Urinary bladder (tissue), 4 donors: Measurements from ENCODE around the gene NT5C3B. TPM values are rescaled to one million over a fixed set of nuclear protein-coding genes. Genes with fewer than 3 reads are reported as not detected.
"Not testable (repeated sequence)": the region's sequence is repeated elsewhere in the genome, so short reads cannot be mapped to it uniquely, and the experiment has no call there.

Experiments
- DNase-seq: peaks from one replicate; pipeline ENCODE4 v3.0.0-alpha.2; 2015; ENCODE audit errors: extremely low spot score
- H3K27ac ChIP-seq: one replicate; pipeline ENCODE4 v1.5.1; 2013; ENCODE audit warnings: low read depth, mild to moderate bottlenecking, moderate library complexity
- H3K36me3 ChIP-seq: one replicate; pipeline ENCODE4 v1.6.1; 2013; ENCODE audit warnings: mild to moderate bottlenecking, moderate library complexity; ENCODE audit not compliant: insufficient read depth
- H3K4me1 ChIP-seq: one replicate; pipeline ENCODE4 v1.6.1; 2013; ENCODE audit warnings: mild to moderate bottlenecking, moderate library complexity; ENCODE audit not compliant: insufficient read depth
- H3K4me3 ChIP-seq: one replicate; pipeline ENCODE4 v1.5.1; 2013; ENCODE audit warnings: low read depth, low read length
- WGBS: extraction: QIAGEN DNeasy Blood & Tissue Kit; methylation state at CpG from one replicate; pipeline ENCODE4 v1.1.7; 2013; 5-methylcytosine and 5-hydroxymethylcytosine counted together
- polyA plus RNA-seq: library from polyadenylated mRNA; stranded (reverse); fragments of 200-250 nt; gene quantifications from one replicate; pipeline ENCODE4 v1.2.3, GENCODE V29; 2013
- small RNA-seq: library from RNA; depleted of rRNA; stranded (forward); fragments of <200 nt; gene quantifications from one replicate; pipeline ENCODE3, GENCODE V24; 2014
- total RNA-seq: library from RNA; depleted of rRNA; stranded (reverse); fragments of >200 nt; gene quantifications from one replicate; pipeline ENCODE4 v1.2.3, GENCODE V29; 2014
- donor health status: healthy with polysubstance abuse.
- donor health status: healthy.

NT5C3B gene
- total and polyA plus RNA-seq, 2 donors, result 40.8 to 67.9 TPM

DNA sequence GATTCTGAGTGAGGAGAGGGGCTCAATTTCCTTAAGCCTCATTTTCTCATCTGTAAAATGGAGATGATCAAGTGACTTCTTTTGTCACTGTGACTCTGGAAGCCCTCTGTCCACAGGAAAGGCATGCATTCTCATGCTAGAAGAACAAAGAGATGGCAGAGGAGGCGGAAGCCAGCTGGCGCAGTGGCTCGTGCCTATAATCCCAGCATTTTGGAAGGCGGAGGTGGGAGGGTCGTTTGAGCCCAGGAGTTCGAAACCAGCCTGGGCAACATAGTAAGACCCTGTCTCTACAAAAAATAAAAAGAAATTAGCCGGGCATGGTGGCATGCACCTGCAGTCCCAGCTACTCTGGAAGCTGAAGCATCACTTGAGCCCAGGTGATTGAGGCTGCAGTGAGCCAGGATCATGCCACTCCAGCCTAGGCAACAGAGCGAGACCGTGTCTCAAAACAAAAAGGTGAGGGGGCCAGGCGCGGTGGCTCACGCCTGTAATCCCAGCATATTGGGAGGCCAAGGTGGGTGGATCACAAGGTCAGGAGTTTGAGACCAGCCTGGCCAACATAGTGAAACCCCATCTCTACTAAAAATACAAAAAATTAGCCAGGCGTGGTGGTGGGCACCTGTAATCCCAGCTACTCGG is 59.7 kb downstream of the NT5C3B start:
- not testable (repeated sequence) for H3K4me1 ChIP-seq, H3K27ac ChIP-seq, H3K36me3 ChIP-seq, H3K4me3 ChIP-seq, DNase-seq
- 89% methylated on average over 14 of the region's 14 CpGs for WGBS

DNA sequence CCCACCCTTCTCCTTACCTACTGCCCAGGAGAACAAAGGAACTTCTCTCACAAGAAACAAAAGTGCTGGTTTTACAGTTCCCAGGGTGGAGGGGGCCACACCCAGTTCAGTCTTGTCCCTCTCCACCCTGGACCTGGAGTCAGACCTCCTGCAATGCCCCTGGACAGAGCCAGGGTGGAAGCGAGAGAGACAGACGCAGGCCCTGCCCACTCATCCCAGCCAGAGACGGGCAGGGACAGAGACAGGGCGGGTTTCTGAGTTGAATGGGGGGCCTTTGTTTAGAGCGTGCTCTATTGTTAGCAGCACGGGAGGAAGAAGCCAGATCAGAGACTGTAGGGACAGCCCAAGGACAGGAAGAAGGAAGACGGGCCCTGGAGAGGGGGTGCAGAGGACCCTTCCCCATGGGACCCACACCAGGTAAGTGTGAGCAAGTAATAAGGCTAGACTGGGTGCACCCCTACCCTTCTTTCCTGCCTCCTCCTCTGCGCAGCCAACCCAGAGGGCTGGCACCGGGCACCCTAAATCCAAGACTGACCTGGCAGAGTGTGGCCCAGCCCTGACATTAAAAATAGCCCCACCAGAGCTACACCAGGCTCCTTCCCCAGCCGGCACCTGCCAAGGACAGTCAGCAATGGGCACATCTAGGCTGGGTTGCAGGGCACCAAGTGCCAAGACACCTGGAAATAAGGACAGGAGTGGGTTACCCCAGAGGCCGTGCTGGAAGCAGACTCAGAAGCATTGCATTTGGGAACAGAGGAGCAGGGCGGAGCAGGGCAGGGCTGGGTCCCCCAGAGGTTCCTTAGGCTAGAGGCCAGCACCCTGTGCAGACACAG is 60.4 kb downstream of the NT5C3B start:
- no peaks in the 10 kb centered on the region for H3K4me1 ChIP-seq
- H3K36me3 ChIP-seq, result no peaks in the 10 kb centered on the region
- DNase-seq, result no peak
- H3K4me3 ChIP-seq, result no peak overlapping the region
- no peak overlapping the region for H3K27ac ChIP-seq
- 82% methylated on average over 12 of the region's 12 CpGs for WGBS

Small RNA genes within 50 kb of the gene (small RNA-seq; reads per million reads assigned to genes)
- not detected for gene AC125257.2

Other genes with a start within 250 kb of the NT5C3B start
- not detected for gene KRT14, start 249.3 kb downstream of the NT5C3B start, total RNA-seq
- 0.14 TPM for gene KRT14, start 249.3 kb downstream of the NT5C3B start, polyA plus RNA-seq
- gene KRT16, start 223.5 kb downstream of the NT5C3B start, total RNA-seq, result not detected
- gene KRT16, start 223.5 kb downstream of the NT5C3B start, polyA plus RNA-seq, result 0.20 TPM
- gene KRT17, start 211.7 kb downstream of the NT5C3B start, total RNA-seq, result 33.5 TPM
- 72.1 TPM for gene KRT17, start 211.7 kb downstream of the NT5C3B start, polyA plus RNA-seq
- gene EIF1, start 147.3 kb downstream of the NT5C3B start, total RNA-seq, result 96.6 TPM
- gene EIF1, start 147.3 kb downstream of the NT5C3B start, polyA plus RNA-seq, result 649 TPM
- not detected for gene GAST, start 123.9 kb downstream of the NT5C3B start, total RNA-seq
- not detected for gene GAST, start 123.9 kb downstream of the NT5C3B start, polyA plus RNA-seq
- not detected for gene HAP1, start 101.6 kb downstream of the NT5C3B start, total RNA-seq
- 0.27 TPM for gene HAP1, start 101.6 kb downstream of the NT5C3B start, polyA plus RNA-seq
- gene JUP, start 49.5 kb downstream of the NT5C3B start, total RNA-seq, result 51.4 TPM
- 53.8 TPM for gene JUP, start 49.5 kb downstream of the NT5C3B start, polyA plus RNA-seq
- gene P3H4, start 24.3 kb downstream of the NT5C3B start, total RNA-seq, result 32.1 TPM
- 11.5 TPM for gene P3H4, start 24.3 kb downstream of the NT5C3B start, polyA plus RNA-seq
- 166 TPM for gene FKBP10, start 23.2 kb downstream of the NT5C3B start, total RNA-seq
- 84.5 TPM for gene FKBP10, start 23.2 kb downstream of the NT5C3B start, polyA plus RNA-seq
- gene KLHL10, start 1.6 kb upstream of the NT5C3B start, total RNA-seq, result 0.48 TPM
- gene KLHL10, start 1.6 kb upstream of the NT5C3B start, polyA plus RNA-seq, result 0.71 TPM
- 35.0 TPM for gene KLHL11, start 29.2 kb upstream of the NT5C3B start, total RNA-seq
- 3.8 TPM for gene KLHL11, start 29.2 kb upstream of the NT5C3B start, polyA plus RNA-seq
- gene ACLY, start 82.7 kb upstream of the NT5C3B start, total RNA-seq, result 64.1 TPM
- gene ACLY, start 82.7 kb upstream of the NT5C3B start, polyA plus RNA-seq, result 51.7 TPM
- gene ODAD4, start 94.4 kb upstream of the NT5C3B start, total RNA-seq, result 1.4 TPM
- 2.0 TPM for gene ODAD4, start 94.4 kb upstream of the NT5C3B start, polyA plus RNA-seq
- gene CNP, start 130.6 kb upstream of the NT5C3B start, total RNA-seq, result 28.7 TPM
- 66.6 TPM for gene CNP, start 130.6 kb upstream of the NT5C3B start, polyA plus RNA-seq
- gene DNAJC7, start 181.2 kb upstream of the NT5C3B start, total RNA-seq, result 69.9 TPM
- 55.2 TPM for gene DNAJC7, start 181.2 kb upstream of the NT5C3B start, polyA plus RNA-seq
- gene NKIRAS2, start 183.9 kb upstream of the NT5C3B start, total RNA-seq, result 14.4 TPM
- gene NKIRAS2, start 183.9 kb upstream of the NT5C3B start, polyA plus RNA-seq, result 52.0 TPM
- 0.95 TPM for gene C17orf113, start 214.4 kb upstream of the NT5C3B start, total RNA-seq
- 1.5 TPM for gene C17orf113, start 214.4 kb upstream of the NT5C3B start, polyA plus RNA-seq